ENCODE results near the gene TOB1.

Gene TOB1

DNA sequence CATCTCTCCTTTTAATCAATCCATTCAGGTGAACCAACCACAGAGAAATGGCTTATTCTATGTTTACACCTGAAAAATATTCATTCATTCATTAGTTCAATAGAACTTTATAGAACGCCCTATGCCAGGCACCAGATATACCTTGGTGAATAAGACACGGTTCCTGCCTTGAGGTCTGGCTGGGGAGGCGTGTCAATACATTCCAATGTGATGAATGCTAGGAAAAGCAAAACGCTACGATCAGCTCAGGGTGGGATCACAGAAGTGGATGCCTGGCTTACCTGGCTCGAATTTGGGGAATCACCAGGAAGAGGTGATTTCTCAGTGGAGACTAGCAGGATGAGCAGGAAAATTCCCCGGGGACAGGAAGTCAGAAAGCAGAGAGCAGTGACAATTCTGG lies 48.3 kb downstream of the TOB1 start:
- no peak for DNase-seq (ENCODE audit: insufficient read length)
- TF ChIP-seq POLR2AphosphoS5 (IDR thresholded peaks at IDR 0.05; ENCODE audit: low read depth, low read length) (no peak), TAF1 (IDR thresholded peaks at IDR 0.05; ENCODE audit: borderline replicate concordance, low read depth, low read length) (no peak), POLR2A (IDR thresholded peaks at IDR 0.05; ENCODE audit: low read depth, low read length) (no peak)
- no peak for FAIRE-seq

DNA sequence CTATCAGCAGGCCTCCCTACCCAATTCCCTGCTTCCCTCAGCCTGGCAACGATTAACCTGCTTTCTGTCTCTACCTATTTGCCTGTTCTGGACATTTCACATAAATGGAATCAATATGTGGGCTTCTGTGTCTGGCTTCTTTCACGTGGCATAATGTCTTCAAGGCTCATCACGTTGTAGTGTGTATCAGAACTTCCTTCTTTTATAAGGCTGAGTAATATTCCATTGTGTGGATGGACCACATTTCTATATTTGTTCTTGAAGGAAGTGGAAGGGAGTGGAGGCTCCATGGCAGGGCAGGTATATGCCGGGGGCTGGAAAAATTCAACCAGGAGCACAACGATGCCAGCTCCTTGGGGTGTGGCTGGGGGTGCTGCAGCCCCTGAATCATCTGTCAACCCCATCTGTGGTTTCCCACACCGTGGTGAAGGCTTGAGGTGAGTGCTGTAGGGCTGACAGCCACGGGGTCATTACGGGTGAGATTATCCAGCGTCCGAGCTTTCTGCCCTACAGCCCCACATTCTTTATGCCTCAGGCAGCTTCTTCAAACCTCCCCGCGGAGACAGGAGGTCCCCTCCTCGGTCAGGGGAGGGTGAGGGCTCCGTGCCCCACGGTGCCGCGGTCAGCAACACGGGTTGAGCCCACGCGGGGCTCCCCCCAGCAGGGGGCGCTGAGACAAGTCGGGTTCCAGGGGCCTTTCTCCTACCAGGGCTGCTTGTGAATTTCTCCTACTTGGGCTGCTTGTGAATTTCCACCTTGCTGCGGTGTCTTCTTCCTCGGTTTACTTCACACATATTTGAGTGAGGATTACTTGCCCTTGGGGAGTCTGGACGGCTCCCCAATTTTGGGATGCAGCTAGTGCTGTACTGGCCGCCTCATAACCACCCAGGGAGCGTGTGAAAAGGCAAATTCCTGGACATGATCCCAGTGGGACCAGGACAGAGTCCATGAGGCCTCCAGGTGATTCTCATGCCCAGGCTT lies 49.1 kb downstream of the TOB1 start:
- peak; percentile 57 for DNase-seq (ENCODE audit: insufficient read length)
- TF ChIP-seq POLR2A (IDR thresholded peaks at IDR 0.05; ENCODE audit: low read depth, low read length) (no peak), TAF1 (IDR thresholded peaks at IDR 0.05; ENCODE audit: borderline replicate concordance, low read depth, low read length) (no peak), POLR2AphosphoS5 (IDR thresholded peaks at IDR 0.05; ENCODE audit: low read depth, low read length) (no peak)
- FAIRE-seq: peak; percentile 67

DNA sequence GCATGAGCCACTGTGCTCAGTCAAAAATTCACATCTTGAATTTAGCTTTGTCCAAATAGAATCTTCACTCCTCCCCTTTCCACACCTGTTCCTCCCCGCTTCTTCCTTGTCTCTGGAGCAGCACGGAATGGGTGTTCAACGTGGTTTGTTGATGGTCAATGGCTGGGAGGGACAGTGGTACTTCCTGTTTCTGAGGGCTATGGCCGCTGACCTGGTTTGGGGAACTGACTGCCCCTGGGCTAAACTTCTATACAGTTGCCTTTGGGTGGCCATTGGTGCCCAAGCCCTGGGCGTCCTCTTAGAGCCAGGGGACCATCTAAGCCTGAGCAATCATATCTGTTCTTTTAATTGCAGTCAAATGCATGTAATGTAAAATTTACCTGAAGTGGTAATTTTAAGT lies 49.9 kb downstream of the TOB1 start:
- FAIRE-seq: no peak
- TF ChIP-seq TAF1 (IDR thresholded peaks at IDR 0.05; ENCODE audit: borderline replicate concordance, low read depth, low read length) (no peak), POLR2A (IDR thresholded peaks at IDR 0.05; ENCODE audit: low read depth, low read length) (no peak), POLR2AphosphoS5 (IDR thresholded peaks at IDR 0.05; ENCODE audit: low read depth, low read length) (no peak)
- DNase-seq (ENCODE audit: insufficient read length): no peak

DNA sequence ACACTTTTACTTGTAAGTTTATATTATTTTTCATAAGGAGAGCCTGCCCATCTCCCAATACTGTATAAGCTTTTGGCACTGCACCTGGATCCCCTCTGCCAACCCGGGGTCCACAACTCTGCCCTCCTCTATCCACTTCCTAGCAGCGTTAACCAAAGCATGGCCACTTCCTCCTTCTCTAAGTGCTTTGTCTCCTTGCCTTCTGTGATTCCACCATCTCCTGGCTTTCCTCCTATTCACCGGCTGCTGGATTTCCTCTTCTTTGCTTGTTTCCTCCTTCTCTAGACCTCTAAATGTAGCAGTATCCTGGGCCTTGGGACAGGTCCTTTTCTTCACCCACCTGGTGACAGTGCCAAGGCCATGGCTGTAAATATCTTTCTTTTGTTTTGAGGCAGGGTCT lies 50.8 kb downstream of the TOB1 start:
- no peak for FAIRE-seq
- TF ChIP-seq POLR2A (IDR thresholded peaks at IDR 0.05; ENCODE audit: low read depth, low read length): no peak
- TF ChIP-seq POLR2AphosphoS5 (IDR thresholded peaks at IDR 0.05; ENCODE audit: low read depth, low read length): no peak
- no peak for TF ChIP-seq TAF1 (IDR thresholded peaks at IDR 0.05; ENCODE audit: borderline replicate concordance, low read depth, low read length)

DNA sequence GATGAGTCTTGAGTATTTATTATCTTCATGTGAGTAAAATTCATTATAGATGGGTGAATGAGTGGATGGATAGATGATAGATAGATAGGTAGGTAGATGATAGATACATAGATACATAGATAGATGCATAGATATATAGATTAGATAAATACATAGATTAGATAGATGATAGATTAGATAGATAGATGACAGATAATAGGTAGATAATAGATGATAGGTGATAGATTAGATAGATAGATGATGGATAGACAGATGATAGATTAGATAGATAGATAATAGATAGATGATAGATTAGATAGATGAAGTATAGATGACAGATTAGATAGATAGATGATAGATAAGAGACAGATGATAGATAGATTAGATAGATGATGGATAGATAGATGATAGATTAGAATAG lies 52.6 kb downstream of the TOB1 start:
- no peak for DNase-seq (ENCODE audit: insufficient read length)
- FAIRE-seq: no peak
- no peak for TF ChIP-seq POLR2A (IDR thresholded peaks at IDR 0.05; ENCODE audit: low read depth, low read length)
- TF ChIP-seq TAF1 (IDR thresholded peaks at IDR 0.05; ENCODE audit: borderline replicate concordance, low read depth, low read length): no peak
- no peak for TF ChIP-seq POLR2AphosphoS5 (IDR thresholded peaks at IDR 0.05; ENCODE audit: low read depth, low read length)

More for the DNA sequence above, 50.8 kb downstream of the TOB1 start:
- no peak for DNase-seq (ENCODE audit: insufficient read length)

All from GM12892 (cell line).